ENCODE results near the gene P2RY14. TPM values are rescaled to one million over a fixed set of nuclear protein-coding genes. Genes with fewer than 3 reads are reported as not detected.

Gene P2RY14
- total RNA-seq, 1 donor from 2014 or later = 0.60 TPM

DNA sequence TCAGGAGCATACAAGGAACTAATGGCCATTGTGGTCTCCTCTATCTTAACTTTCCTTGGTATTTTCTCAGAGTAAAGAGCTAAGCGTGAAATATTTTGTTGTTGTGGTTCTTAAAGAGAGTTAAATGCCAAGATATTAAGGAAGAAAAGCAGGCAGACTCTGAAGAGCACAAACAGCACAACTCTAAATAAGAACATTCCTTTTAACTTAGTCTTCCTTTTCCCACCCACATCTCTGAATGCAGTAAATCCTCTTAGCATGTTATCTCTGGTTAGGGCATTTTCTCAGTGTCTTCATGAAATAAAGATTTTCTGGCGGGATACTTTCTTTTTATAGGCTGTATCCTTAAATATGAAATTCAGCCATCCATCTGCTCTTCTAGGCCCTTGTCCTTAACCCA is 36.8 kb upstream of the P2RY14 start:
- TF ChIP-seq, protein P1, sequence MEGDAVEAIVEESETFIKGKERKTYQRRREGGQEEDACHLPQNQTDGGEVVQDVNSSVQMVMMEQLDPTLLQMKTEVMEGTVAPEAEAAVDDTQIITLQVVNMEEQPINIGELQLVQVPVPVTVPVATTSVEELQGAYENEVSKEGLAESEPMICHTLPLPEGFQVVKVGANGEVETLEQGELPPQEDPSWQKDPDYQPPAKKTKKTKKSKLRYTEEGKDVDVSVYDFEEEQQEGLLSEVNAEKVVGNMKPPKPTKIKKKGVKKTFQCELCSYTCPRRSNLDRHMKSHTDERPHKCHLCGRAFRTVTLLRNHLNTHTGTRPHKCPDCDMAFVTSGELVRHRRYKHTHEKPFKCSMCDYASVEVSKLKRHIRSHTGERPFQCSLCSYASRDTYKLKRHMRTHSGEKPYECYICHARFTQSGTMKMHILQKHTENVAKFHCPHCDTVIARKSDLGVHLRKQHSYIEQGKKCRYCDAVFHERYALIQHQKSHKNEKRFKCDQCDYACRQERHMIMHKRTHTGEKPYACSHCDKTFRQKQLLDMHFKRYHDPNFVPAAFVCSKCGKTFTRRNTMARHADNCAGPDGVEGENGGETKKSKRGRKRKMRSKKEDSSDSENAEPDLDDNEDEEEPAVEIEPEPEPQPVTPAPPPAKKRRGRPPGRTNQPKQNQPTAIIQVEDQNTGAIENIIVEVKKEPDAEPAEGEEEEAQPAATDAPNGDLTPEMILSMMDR (conservative IDR thresholded peaks at IDR 0.05) = no peak
- peak overlapping the region; percentile 80 for H3K4me3 Mint-ChIP-seq
- H3K27me3 Mint-ChIP-seq = no peaks in the 10 kb centered on the region
- peak overlapping the region; percentile 97 for H3K27ac Mint-ChIP-seq
- no peaks in the 10 kb centered on the region for H3K36me3 Mint-ChIP-seq
- H3K4me1 Mint-ChIP-seq (ENCODE audit: unreplicated experiment) = no peaks in the 10 kb centered on the region
- no peaks in the 10 kb centered on the region for H3K9me3 Mint-ChIP-seq
- DNase-seq (ENCODE audit: extremely low spot score, unreplicated experiment) = no peak

DNA sequence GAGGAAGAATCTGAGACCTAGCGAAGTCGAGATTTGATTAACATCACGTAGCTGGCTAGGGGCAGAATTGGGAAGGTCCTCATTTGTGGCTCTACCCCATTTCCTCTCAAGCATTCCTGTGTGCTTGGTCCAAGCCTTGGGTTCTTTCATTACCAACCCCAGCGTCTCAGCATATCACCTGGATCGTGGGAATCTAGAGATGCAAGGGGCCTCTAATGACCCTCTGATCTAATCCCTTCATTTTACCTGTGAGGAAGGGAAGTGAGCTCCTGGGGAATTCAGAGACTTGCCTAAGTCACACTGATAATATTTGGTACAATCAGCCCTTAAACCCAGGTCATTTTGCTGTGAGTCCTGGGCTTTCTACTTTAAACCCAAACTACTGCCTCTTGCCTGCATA is 36.3 kb upstream of the P2RY14 start:
- Mint-ChIP-seq H3K9me3 (no peaks in the 10 kb centered on the region), H3K27ac (peak overlapping the region; percentile 97), H3K4me3 (peak overlapping the region; percentile 80), H3K4me1 (ENCODE audit: unreplicated experiment) (no peaks in the 10 kb centered on the region), H3K36me3 (no peaks in the 10 kb centered on the region), H3K27me3 (no peaks in the 10 kb centered on the region)
- TF ChIP-seq, protein P1 (conservative IDR thresholded peaks at IDR 0.05) = no peak
- no peak for DNase-seq (ENCODE audit: extremely low spot score, unreplicated experiment)

DNA sequence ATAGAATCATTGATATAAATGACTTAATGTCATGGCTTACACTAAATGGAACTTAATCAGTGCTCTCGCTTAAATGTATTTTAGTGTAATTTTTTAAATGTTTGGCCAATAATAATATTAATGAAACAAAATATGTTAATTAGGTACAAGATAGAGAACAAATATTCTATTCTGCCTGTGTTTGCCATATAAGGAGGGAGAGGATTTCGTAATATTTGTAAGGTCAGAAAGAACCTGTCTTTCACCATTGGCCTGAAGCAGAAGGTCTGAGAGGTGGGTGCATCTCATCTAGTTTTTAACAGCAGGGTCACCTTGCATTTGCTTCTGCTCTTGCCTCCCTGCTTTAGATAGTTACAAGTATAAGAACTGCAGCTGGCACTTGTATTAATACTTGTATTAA is 35.8 kb upstream of the P2RY14 start:
- Mint-ChIP-seq H3K4me1 (ENCODE audit: unreplicated experiment) (no peaks in the 10 kb centered on the region), H3K9me3 (no peaks in the 10 kb centered on the region), H3K4me3 (peak overlapping the region; percentile 80), H3K27me3 (no peaks in the 10 kb centered on the region), H3K27ac (no peak overlapping the region), H3K36me3 (no peaks in the 10 kb centered on the region)
- TF ChIP-seq, protein P1 (conservative IDR thresholded peaks at IDR 0.05) = no peak
- DNase-seq (ENCODE audit: extremely low spot score, unreplicated experiment) = no peak

DNA sequence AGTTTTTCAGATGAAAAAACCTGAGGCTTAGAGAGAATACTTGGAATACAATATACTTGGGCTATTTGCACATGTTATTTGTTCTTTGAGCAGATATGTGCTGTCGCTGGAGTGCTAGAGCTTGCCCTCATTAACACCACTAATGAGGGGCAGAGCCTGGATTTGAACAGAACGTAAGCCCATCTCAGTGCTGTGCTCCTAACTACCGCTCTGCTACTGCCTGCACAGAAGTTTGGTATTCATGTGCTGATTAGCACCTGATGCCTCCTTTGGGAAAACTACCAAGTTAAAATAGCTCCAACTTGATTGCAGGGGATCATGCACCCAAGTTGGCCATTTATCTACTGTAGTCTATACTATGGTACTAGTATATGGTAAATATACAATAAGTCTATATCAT is 34.6 kb upstream of the P2RY14 start:
- TF ChIP-seq, protein P1 (conservative IDR thresholded peaks at IDR 0.05) = no peak
- Mint-ChIP-seq H3K9me3 (no peaks in the 10 kb centered on the region), H3K27ac (no peak overlapping the region), H3K4me1 (ENCODE audit: unreplicated experiment) (no peaks in the 10 kb centered on the region), H3K4me3 (no peak overlapping the region), H3K36me3 (no peaks in the 10 kb centered on the region), H3K27me3 (no peaks in the 10 kb centered on the region)
- no peak for DNase-seq (ENCODE audit: extremely low spot score, unreplicated experiment)

DNA sequence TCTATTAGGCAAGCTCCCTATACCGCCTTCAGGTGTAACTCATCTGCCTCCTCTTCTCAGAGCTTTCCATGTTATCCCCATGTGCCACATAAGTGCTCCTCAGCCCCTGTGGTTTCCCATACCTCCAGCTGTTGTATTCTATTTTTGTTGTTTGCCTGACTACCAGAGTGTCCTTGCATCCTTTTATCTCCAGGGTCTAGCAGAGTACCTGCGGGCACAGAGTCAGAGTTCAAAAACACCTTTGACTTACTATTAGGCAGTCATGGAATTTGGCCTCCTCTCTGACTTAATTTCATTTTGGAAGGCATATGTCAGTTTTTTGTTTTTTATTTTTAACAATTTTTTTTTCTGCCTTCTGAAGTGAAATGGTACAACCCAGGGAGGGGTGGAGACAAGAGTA is 31.2 kb upstream of the P2RY14 start:
- no peaks in the 10 kb centered on the region for H3K27me3 Mint-ChIP-seq
- TF ChIP-seq, protein P1 (conservative IDR thresholded peaks at IDR 0.05) = no peak
- peaks cover 5% of the 10 kb centered on the region for H3K4me1 Mint-ChIP-seq (ENCODE audit: unreplicated experiment)
- H3K4me3 Mint-ChIP-seq = no peak overlapping the region
- no peaks in the 10 kb centered on the region for H3K9me3 Mint-ChIP-seq
- no peak for DNase-seq (ENCODE audit: extremely low spot score, unreplicated experiment)
- H3K36me3 Mint-ChIP-seq = no peaks in the 10 kb centered on the region
- H3K27ac Mint-ChIP-seq = no peak overlapping the region

All from type B pancreatic cell (in vitro differentiated cells).